ENCODE results near the gene MBD2. TPM values are rescaled to one million over a fixed set of nuclear protein-coding genes. Genes with fewer than 3 reads are reported as not detected.

MBD2 gene
- total and polyA plus RNA-seq, 2 of the 8 experiments (the other 6 are each of a cell fraction or from before 2014, with no cell fraction given): 36.2 to 52.7 TPM

DNA sequence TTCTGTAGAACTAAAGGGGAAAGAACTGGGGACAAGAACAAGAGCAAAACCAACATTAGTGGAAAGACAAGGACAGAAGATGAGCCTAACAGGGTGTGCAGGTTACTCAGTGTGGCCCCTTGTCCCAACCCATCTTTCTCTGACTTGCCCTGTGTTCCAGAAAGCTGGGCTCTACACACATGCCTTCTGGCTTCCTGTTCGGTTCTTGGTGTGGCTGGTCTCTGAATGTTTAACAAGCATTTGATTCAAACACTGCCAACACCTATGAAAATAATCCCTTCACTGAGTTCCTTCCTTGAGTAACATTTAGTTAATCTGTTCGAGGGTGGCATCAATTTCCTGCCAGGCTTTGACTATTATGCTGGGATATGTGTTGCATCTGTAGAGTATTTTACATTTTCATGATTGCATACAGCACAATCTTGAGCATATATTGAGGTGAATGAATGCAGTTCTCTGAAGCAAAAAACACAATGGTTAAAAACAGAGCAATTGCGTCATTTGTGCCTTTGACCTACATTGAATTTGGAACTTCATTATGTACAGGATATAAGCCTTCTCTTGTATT, 83.3 kb downstream of the MBD2 start (continued):
- TF ChIP-seq, protein P1, sequence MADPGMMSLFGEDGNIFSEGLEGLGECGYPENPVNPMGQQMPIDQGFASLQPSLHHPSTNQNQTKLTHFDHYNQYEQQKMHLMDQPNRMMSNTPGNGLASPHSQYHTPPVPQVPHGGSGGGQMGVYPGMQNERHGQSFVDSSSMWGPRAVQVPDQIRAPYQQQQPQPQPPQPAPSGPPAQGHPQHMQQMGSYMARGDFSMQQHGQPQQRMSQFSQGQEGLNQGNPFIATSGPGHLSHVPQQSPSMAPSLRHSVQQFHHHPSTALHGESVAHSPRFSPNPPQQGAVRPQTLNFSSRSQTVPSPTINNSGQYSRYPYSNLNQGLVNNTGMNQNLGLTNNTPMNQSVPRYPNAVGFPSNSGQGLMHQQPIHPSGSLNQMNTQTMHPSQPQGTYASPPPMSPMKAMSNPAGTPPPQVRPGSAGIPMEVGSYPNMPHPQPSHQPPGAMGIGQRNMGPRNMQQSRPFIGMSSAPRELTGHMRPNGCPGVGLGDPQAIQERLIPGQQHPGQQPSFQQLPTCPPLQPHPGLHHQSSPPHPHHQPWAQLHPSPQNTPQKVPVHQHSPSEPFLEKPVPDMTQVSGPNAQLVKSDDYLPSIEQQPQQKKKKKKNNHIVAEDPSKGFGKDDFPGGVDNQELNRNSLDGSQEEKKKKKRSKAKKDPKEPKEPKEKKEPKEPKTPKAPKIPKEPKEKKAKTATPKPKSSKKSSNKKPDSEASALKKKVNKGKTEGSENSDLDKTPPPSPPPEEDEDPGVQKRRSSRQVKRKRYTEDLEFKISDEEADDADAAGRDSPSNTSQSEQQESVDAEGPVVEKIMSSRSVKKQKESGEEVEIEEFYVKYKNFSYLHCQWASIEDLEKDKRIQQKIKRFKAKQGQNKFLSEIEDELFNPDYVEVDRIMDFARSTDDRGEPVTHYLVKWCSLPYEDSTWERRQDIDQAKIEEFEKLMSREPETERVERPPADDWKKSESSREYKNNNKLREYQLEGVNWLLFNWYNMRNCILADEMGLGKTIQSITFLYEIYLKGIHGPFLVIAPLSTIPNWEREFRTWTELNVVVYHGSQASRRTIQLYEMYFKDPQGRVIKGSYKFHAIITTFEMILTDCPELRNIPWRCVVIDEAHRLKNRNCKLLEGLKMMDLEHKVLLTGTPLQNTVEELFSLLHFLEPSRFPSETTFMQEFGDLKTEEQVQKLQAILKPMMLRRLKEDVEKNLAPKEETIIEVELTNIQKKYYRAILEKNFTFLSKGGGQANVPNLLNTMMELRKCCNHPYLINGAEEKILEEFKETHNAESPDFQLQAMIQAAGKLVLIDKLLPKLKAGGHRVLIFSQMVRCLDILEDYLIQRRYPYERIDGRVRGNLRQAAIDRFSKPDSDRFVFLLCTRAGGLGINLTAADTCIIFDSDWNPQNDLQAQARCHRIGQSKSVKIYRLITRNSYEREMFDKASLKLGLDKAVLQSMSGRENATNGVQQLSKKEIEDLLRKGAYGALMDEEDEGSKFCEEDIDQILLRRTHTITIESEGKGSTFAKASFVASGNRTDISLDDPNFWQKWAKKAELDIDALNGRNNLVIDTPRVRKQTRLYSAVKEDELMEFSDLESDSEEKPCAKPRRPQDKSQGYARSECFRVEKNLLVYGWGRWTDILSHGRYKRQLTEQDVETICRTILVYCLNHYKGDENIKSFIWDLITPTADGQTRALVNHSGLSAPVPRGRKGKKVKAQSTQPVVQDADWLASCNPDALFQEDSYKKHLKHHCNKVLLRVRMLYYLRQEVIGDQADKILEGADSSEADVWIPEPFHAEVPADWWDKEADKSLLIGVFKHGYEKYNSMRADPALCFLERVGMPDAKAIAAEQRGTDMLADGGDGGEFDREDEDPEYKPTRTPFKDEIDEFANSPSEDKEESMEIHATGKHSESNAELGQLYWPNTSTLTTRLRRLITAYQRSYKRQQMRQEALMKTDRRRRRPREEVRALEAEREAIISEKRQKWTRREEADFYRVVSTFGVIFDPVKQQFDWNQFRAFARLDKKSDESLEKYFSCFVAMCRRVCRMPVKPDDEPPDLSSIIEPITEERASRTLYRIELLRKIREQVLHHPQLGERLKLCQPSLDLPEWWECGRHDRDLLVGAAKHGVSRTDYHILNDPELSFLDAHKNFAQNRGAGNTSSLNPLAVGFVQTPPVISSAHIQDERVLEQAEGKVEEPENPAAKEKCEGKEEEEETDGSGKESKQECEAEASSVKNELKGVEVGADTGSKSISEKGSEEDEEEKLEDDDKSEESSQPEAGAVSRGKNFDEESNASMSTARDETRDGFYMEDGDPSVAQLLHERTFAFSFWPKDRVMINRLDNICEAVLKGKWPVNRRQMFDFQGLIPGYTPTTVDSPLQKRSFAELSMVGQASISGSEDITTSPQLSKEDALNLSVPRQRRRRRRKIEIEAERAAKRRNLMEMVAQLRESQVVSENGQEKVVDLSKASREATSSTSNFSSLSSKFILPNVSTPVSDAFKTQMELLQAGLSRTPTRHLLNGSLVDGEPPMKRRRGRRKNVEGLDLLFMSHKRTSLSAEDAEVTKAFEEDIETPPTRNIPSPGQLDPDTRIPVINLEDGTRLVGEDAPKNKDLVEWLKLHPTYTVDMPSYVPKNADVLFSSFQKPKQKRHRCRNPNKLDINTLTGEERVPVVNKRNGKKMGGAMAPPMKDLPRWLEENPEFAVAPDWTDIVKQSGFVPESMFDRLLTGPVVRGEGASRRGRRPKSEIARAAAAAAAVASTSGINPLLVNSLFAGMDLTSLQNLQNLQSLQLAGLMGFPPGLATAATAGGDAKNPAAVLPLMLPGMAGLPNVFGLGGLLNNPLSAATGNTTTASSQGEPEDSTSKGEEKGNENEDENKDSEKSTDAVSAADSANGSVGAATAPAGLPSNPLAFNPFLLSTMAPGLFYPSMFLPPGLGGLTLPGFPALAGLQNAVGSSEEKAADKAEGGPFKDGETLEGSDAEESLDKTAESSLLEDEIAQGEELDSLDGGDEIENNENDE (IDR thresholded peaks at IDR 0.05; ENCODE audit: insufficient replicate concordance, low read length): no peak
- TF ChIP-seq KDM5A (IDR thresholded peaks at IDR 0.05; ENCODE audit: low read length): no peak
- TF ChIP-seq SP2 (IDR thresholded peaks at IDR 0.05; ENCODE audit: low read length): no peak

Data from H1 (cell line).